Measurements from ENCODE around the gene LRRC8A. TPM values are rescaled to one million over a fixed set of nuclear protein-coding genes. Genes with fewer than 3 reads are reported as not detected.

LRRC8A gene
- total and polyA plus RNA-seq, 2 of the 8 experiments (the other 6 are each of a cell fraction or from before 2014, with no cell fraction given) = 103 to 111 TPM

DNA sequence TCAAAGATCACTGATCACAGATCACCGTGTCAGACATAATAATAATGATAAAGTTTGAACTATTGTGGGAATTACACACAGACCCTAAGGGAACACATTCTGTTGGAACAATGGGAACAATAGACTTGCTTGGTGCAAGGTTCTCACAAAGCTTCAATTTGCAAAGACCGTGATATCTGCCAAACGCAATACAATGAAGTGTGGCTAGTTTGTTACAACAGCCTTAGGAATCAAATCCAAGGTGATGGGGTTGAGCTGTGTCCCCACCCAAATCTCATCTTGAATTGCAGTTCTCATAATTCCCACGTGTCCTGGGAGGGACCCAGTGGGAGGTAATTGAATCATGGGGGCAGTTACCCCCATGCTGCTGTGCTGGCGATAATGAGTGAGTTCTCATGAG lies 21.0 kb upstream of the LRRC8A start:
- Histone ChIP-seq H2AK5ac (ENCODE audit: low read depth, low read length) (no peak overlapping the region), H3K9ac (replicated peaks in 1 of 4; ENCODE audit: extremely low read depth in 1 of 4, low read depth in 3 of 4, low read length in 3 of 4) (no peak overlapping the region), H2AFZ (ENCODE audit: low read length) (no peak overlapping the region), H3K4me2 (ENCODE audit: insufficient read depth in 1 of 2, low read depth in 2 of 2, low read length in 2 of 2) (no peak overlapping the region), H3K14ac (ENCODE audit: insufficient read length) (no peak overlapping the region), H3K36me3 (ENCODE audit: control insufficient read depth in 2 of 4, insufficient read depth in 4 of 4, low read length in 3 of 4) (no peaks in the 10 kb centered on the region), H2BK120ac (replicated peaks; ENCODE audit: low read depth, low read length) (no peak overlapping the region), H3K4me1 (replicated peaks in 1 of 4; ENCODE audit: control insufficient read depth in 3 of 4, insufficient read depth in 4 of 4, low read length in 3 of 4) (peaks cover 0 to 5% (median 2%) of the 10 kb centered on the region in 4 experiments; a peak in 4 of 7 replicates), H3K23ac (ENCODE audit: insufficient read length) (no peak overlapping the region), H2BK20ac (ENCODE audit: low read length) (no peak overlapping the region), H3K79me2 (ENCODE audit: control insufficient read depth in 1 of 2, insufficient read depth in 2 of 2, low read length in 2 of 2) (peaks cover 0 to 5% of the 10 kb centered on the region in 2 experiments; a peak in 1 of 4 replicates), H3K79me1 (ENCODE audit: low read depth, low read length) (peaks cover 5% of the 10 kb centered on the region; the same call in 1 of the 2 replicates), H3K4me3 (ENCODE audit: extremely low read depth in 1 of 4, insufficient read depth in 2 of 4, low read depth in 3 of 4, low read length in 4 of 4) (no peak overlapping the region), H4K8ac (ENCODE audit: extremely low read depth, insufficient read depth, low read length) (no peak overlapping the region), H3K4ac (replicated peaks; ENCODE audit: insufficient read length, low read depth, low read length) (no peak overlapping the region), H2BK15ac (ENCODE audit: low read length) (no peak overlapping the region), H2BK5ac (ENCODE audit: low read depth, low read length) (no peak overlapping the region), H3K18ac (ENCODE audit: extremely low read depth, low read length) (no peak overlapping the region), H3K27ac (ENCODE audit: low read depth, low read length) (no peak overlapping the region), H3K56ac (replicated peaks; ENCODE audit: insufficient read length, low read depth, low read length) (no peak overlapping the region), H4K91ac (replicated peaks; ENCODE audit: insufficient read length, low read length) (no peak overlapping the region), H4K20me1 (replicated peaks in 1 of 2; ENCODE audit: control insufficient read depth in 1 of 2, insufficient read depth in 2 of 2, low read length in 2 of 2) (peaks cover 0 to 4% of the 10 kb centered on the region in 2 experiments), H3K27me3 (replicated peaks in 1 of 4; ENCODE audit: control insufficient read depth in 3 of 4, extremely low read depth in 1 of 4, insufficient read depth in 3 of 4, low read length in 3 of 4) (no peaks in the 10 kb centered on the region), H3K23me2 (ENCODE audit: low read depth, low read length) (no peaks in the 10 kb centered on the region), H2BK12ac (ENCODE audit: low read depth, low read length) (no peak overlapping the region), H4K5ac (ENCODE audit: insufficient read length, low read depth, low read length) (no peak overlapping the region), H3K9me3 (ENCODE audit: insufficient read depth in 2 of 2, low read depth in 1 of 2, low read length in 1 of 2) (no peaks in the 10 kb centered on the region)
- ChIA-PET POLR2A (ENCODE audit: partially characterized antibody) (interaction anchor here (0.6 to 1.7 kb wide), 5 partner anchors 58 to 206 kb away, joined by 3 to 4 read pairs (median 3); partner anchors contain the start of gene PHYHD1), CTCF (ENCODE audit: partially characterized antibody) (interaction anchor here (0.9 to 8.8 kb wide), 13 partner anchors 9 to 99 kb away, joined by 3 to 139 read pairs (median 4); partner anchors contain the start of genes KYAT1, LRRC8A and PHYHD1)
- no peak for FAIRE-seq
- 82% methylated on average over 5 of the region's 5 CpGs; no CpG with 5 or more reads in 1 of the 2 experiments for WGBS, 2 experiments (ENCODE audit: extremely low coverage in 1 of 2, insufficient coverage in 1 of 2, insufficient read length in 1 of 2, insufficient replicate concordance in 2 of 2, low coverage in 1 of 2, low lambda C conversion rate in 2 of 2, missing lambda C conversion rate in 1 of 2)
- no peak for DNase-seq (ENCODE audit: low read depth in 1 of 2, low spot score in 2 of 2)
- no peak for TF ChIP-seq CBX8 (IDR thresholded peaks at IDR 0.05; ENCODE audit: borderline replicate concordance, low read depth, low read length)
- TF ChIP-seq SP2 (IDR thresholded peaks at IDR 0.05; ENCODE audit: low read length) = no peak
- no peak for TF ChIP-seq RBBP5 (IDR thresholded peaks at IDR 0.05; ENCODE audit: borderline replicate concordance, low read depth, low read length)
- no peak for TF ChIP-seq TBP (IDR thresholded peaks at IDR 0.05; ENCODE audit: low read depth, low read length)
- no peak for TF ChIP-seq TCF12 (IDR thresholded peaks at IDR 0.05; ENCODE audit: low read depth, low read length)
- no peak for TF ChIP-seq NRF1 (IDR thresholded peaks at IDR 0.05; ENCODE audit: low read depth, low read length)
- no peak for TF ChIP-seq TAF1 (IDR thresholded peaks at IDR 0.05; ENCODE audit: low read depth, low read length)
- no peak for TF ChIP-seq RFX5 (IDR thresholded peaks at IDR 0.05; ENCODE audit: borderline replicate concordance, low read depth, low read length)
- TF ChIP-seq JUN (IDR thresholded peaks at IDR 0.05; ENCODE audit: low read depth, low read length) = no peak
- no peak for TF ChIP-seq POLR2AphosphoS5 (IDR thresholded peaks at IDR 0.05; ENCODE audit: low read depth, low read length)
- TF ChIP-seq GTF2F1 (IDR thresholded peaks at IDR 0.05; ENCODE audit: borderline replicate concordance, low read depth, low read length) = no peak
- TF ChIP-seq SRF (IDR thresholded peaks at IDR 0.05; ENCODE audit: low read depth, low read length) = no peak
- TF ChIP-seq SUZ12 (IDR thresholded peaks at IDR 0.05; ENCODE audit: low read length) = no peak
- no peak for TF ChIP-seq EP300 (IDR thresholded peaks at IDR 0.05; ENCODE audit: borderline replicate concordance in 1 of 2, low read depth in 2 of 2, low read length in 2 of 2)
